ENCODE measurements around the gene GNG7. TPM values are rescaled to one million over a fixed set of nuclear protein-coding genes. Genes with fewer than 3 reads are reported as not detected.
"Not testable (repeated sequence)": the region's sequence is repeated elsewhere in the genome, so short reads cannot be mapped to it uniquely, and the experiment has no call there.

GNG7 gene
- total and polyA plus RNA-seq, 10 of the 15 experiments (the other 5 are each of a cell fraction or from before 2014, with no cell fraction given): 1.9 to 13.6 (median 6.5) TPM

DNA sequence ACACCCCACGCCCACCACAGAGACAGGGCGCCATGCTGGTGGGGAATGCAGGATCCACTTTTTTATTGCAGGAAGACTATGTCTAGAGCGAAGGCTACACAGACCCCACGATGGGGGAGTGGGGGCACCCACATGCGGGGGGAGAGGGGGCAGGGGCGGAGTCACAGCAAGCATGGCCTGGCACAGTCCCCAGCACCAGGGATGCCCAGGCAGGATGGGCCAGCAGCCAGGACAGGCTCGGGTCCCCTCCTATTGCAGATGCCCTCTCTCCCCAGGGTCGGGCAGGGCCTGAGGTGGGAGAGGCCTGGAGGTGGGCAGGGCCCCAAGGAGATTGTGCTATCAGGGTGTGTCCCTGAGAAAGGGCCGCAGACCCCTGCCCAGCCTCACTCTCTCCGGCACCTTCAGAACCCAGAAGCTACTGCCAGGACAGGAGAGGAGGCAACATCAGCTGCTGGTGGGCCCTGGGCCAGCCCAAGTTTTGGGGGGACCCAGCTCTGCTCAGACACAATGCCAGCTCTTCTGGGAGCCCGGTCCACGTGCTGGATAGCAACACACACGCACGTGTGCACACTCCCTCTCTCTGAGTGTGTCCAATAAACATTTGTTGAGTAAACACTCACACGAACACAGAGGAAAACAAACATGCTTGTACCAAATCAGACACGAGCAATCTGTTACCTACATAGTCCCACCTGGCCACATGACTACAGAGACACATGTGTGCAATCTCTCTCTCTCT lies 12.2 kb upstream of the GNG7 start:
- Histone ChIP-seq H3K27ac (ENCODE audit: control insufficient read depth, insufficient read depth) (no peak overlapping the region), H3K9ac (ENCODE audit: control insufficient read depth, insufficient read depth, low read length) (no peak overlapping the region), H2AFZ (ENCODE audit: control insufficient read depth, low read depth, low read length) (no peak overlapping the region), H3K9me3 (replicated peaks; ENCODE audit: control insufficient read depth, insufficient read depth, low read length) (peaks cover 7% of the 10 kb centered on the region; the same call in 1 of the 3 replicates), H3K4me2 (ENCODE audit: control insufficient read depth, insufficient read depth) (no peak overlapping the region), H4K20me1 (ENCODE audit: control insufficient read depth, insufficient read depth) (no peaks in the 10 kb centered on the region), H3K4me3 (no peak overlapping the region), H3K36me3 (ENCODE audit: control insufficient read depth in 2 of 2, insufficient read depth in 2 of 2, low read length in 1 of 2) (no peaks in the 10 kb centered on the region), H3K27me3 (replicated peaks in 1 of 2; ENCODE audit: control insufficient read depth in 2 of 2, insufficient read depth in 2 of 2, low read length in 1 of 2) (peaks cover 0 to 2% of the 10 kb centered on the region in 2 experiments; a peak in 1 of 4 replicates), H3K4me1 (ENCODE audit: control insufficient read depth, insufficient read depth, low read length) (peaks cover 15% of the 10 kb centered on the region), H3K79me2 (ENCODE audit: control insufficient read depth, insufficient read depth, low read length) (no peaks in the 10 kb centered on the region)
- ChIA-PET POLR2A (interaction anchor here (1.1 kb wide), 1 partner anchor 13 kb away, joined by 6 read pairs; no protein-coding TSS in a partner anchor), RAD21 (ENCODE audit: unreplicated experiment) (no interaction called here), SMC1A (ENCODE audit: uncharacterized antibody, unreplicated experiment) (no interaction called here), CTCF (interaction anchor here (1.0 kb wide), 1 partner anchor 16 kb away, joined by 3 read pairs; no protein-coding TSS in a partner anchor)
- 70% methylated on average over 14 of the region's 16 CpGs for WGBS (ENCODE audit: insufficient coverage, insufficient replicate concordance, low lambda C conversion rate, missing lambda C conversion rate)
- FAIRE-seq (no peak), DNase-seq (ENCODE audit: low read depth, low spot score) (no peak), ATAC-seq (no peak)
- intact Hi-C loops (cut with micrococcal nuclease; ENCODE audit: unreplicated experiment) (no loop called here), in situ Hi-C loops (cut with MboI) (no loop called here)
- no TSS peak for BruUV-seq (replicated peaks)
- TF ChIP-seq CEBPB (IDR thresholded peaks at IDR 0.05; ENCODE audit: borderline replicate concordance in 1 of 2, low read depth in 2 of 2, low read length in 2 of 2) (no peak), ZZZ3 (IDR thresholded peaks at IDR 0.05; ENCODE audit: control insufficient read depth, insufficient read length, low read depth) (no peak), SMARCA5 (IDR thresholded peaks at IDR 0.05) (no peak), CREM (IDR thresholded peaks at IDR 0.05; ENCODE audit: low read depth) (no peak), PML (IDR thresholded peaks at IDR 0.05; ENCODE audit: low read length) (no peak), DPF2 (IDR thresholded peaks at IDR 0.05) (no peak)
- TF ChIP-seq, protein P1, sequence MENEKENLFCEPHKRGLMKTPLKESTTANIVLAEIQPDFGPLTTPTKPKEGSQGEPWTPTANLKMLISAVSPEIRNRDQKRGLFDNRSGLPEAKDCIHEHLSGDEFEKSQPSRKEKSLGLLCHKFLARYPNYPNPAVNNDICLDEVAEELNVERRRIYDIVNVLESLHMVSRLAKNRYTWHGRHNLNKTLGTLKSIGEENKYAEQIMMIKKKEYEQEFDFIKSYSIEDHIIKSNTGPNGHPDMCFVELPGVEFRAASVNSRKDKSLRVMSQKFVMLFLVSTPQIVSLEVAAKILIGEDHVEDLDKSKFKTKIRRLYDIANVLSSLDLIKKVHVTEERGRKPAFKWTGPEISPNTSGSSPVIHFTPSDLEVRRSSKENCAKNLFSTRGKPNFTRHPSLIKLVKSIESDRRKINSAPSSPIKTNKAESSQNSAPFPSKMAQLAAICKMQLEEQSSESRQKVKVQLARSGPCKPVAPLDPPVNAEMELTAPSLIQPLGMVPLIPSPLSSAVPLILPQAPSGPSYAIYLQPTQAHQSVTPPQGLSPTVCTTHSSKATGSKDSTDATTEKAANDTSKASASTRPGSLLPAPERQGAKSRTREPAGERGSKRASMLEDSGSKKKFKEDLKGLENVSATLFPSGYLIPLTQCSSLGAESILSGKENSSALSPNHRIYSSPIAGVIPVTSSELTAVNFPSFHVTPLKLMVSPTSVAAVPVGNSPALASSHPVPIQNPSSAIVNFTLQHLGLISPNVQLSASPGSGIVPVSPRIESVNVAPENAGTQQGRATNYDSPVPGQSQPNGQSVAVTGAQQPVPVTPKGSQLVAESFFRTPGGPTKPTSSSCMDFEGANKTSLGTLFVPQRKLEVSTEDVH (IDR thresholded peaks at IDR 0.05; ENCODE audit: low read depth, partially characterized antibody): no peak
- TF ChIP-seq, protein P2, sequence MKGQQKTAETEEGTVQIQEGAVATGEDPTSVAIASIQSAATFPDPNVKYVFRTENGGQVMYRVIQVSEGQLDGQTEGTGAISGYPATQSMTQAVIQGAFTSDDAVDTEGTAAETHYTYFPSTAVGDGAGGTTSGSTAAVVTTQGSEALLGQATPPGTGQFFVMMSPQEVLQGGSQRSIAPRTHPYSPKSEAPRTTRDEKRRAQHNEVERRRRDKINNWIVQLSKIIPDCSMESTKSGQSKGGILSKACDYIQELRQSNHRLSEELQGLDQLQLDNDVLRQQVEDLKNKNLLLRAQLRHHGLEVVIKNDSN (IDR thresholded peaks at IDR 0.05; ENCODE audit: borderline replicate concordance, extremely low read length, insufficient read depth, low read depth, low read length): no peak

DNA sequence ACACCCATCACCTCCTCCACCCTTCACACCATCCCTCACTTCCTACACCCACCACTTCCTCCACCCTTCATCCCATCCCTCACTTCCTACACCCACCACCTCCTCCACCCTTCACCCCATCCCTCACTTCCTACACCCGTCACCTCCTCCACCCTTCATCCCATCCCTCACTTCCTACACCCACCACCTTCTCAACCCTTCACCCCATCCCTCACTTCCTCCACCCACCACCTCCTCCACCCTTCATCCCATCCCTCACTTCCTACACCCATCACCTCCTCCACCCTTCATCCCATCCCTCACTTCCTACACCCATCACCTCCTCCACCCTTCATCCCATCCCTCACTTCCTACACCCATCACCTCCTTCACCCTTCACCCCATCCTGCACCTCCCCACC lies 11.6 kb upstream of the GNG7 start:
- H3K4me2 ChIP-seq (ENCODE audit: control insufficient read depth, insufficient read depth); H3K79me2 ChIP-seq (ENCODE audit: control insufficient read depth, insufficient read depth, low read length); H3K9me3 ChIP-seq (replicated peaks; ENCODE audit: control insufficient read depth, insufficient read depth, low read length); FAIRE-seq; intact Hi-C loops (cut with micrococcal nuclease; ENCODE audit: unreplicated experiment); H3K36me3 ChIP-seq (ENCODE audit: control insufficient read depth in 2 of 2, insufficient read depth in 2 of 2, low read length in 1 of 2); in situ Hi-C loops (cut with MboI); H3K4me3 ChIP-seq; DNase-seq (ENCODE audit: low read depth, low spot score); BruUV-seq (replicated peaks); H3K27ac ChIP-seq (ENCODE audit: control insufficient read depth, insufficient read depth); RAD21 ChIA-PET (ENCODE audit: unreplicated experiment); ATAC-seq; POLR2A ChIA-PET; H2AFZ ChIP-seq (ENCODE audit: control insufficient read depth, low read depth, low read length); H3K9ac ChIP-seq (ENCODE audit: control insufficient read depth, insufficient read depth, low read length); H4K20me1 ChIP-seq (ENCODE audit: control insufficient read depth, insufficient read depth); H3K27me3 ChIP-seq (replicated peaks in 1 of 2; ENCODE audit: control insufficient read depth in 2 of 2, insufficient read depth in 2 of 2, low read length in 1 of 2); SMC1A ChIA-PET (ENCODE audit: uncharacterized antibody, unreplicated experiment): not testable (repeated sequence)
- WGBS (ENCODE audit: insufficient coverage, insufficient replicate concordance, low lambda C conversion rate, missing lambda C conversion rate): no CpG with 5 or more reads among the region's 1 CpG
- H3K4me1 ChIP-seq (ENCODE audit: control insufficient read depth, insufficient read depth, low read length): peaks cover 15% of the 10 kb centered on the region
- CTCF ChIA-PET: interaction anchor here (1.0 kb wide), 1 partner anchor 16 kb away, joined by 3 read pairs; no protein-coding TSS in a partner anchor

Data from GM12878 (cell line).